K562 (cell line): ENCODE results near the gene WDR88. TPM values are rescaled to one million over a fixed set of nuclear protein-coding genes. Genes with fewer than 3 reads are reported as not detected.

Source experiments
- ATAC-seq: fragments of 200-7000 bp; cut with Tn5 transposase; 3 replicates; pipeline ENCODE4 v1.9.1; 2020; ENCODE audit warnings: moderate library complexity
- BruUV-seq: library from RNA; stranded (reverse); fragments of 400-500 nt; replicated peaks from 2 replicates; lab custom pipeline; 2021; lab: Mats Ljungman, UMichigan
- CTCF ChIA-PET: fragments of 300-600 bp; formaldehyde crosslinking; extraction: SDS; loops from one replicate; lab custom pipeline; 2021; ENCODE audit warnings: low intra/inter-chr PET ratio; lab: Yijun Ruan, JAX
- POLR2A ChIA-PET: fragments of 300-600, 350-650 bp; sonication (Branson Sonifier 250); formaldehyde crosslinking; extraction: SDS; loops from one replicate; lab custom pipeline; 2021; ENCODE audit warnings: antibody characterized with exemption, inconsistent platforms; lab: Yijun Ruan, JAX
- DNase-seq, 4 experiments: peaks; one replicate each; pipeline versions ENCODE4 v3.0.0 to v3.0.0-alpha.2; 2011 to 2018; ENCODE audit warnings: low spot score in 3 of 4, mixed read lengths in 3 of 4; ENCODE audit errors: extremely low read depth in 1 of 4
- FAIRE-seq: peaks from 2 replicates; lab custom pipeline; 2011; peaks lifted over from hg19 to GRCh38; lab: Jason Lieb, UNC
- H2AFZ ChIP-seq: 2 replicates; pipeline ENCODE4 v1.6.0; 2011; ENCODE audit warnings: low read depth, low read length, control low read depth, inconsistent platforms
- H3K27ac ChIP-seq: fragments of 200-600 bp; 3 replicates; pipeline ENCODE4 v1.8.0; 2011; ENCODE audit warnings: low read depth, mild to moderate bottlenecking, control low read depth, inconsistent platforms, low read length, moderate library complexity, mixed read lengths; ENCODE audit errors: extremely low read depth
- H3K27me3 ChIP-seq, 2 experiments: fragments of 300-600 bp in 1 of 2; 2 replicates in 1 of 2; 3 replicates in 1 of 2; pipeline versions ENCODE4 v1.6.0 to v1.8.0; 2011; ENCODE audit warnings: inconsistent platforms in 2 of 2, low read length in 2 of 2, mild to moderate bottlenecking in 1 of 2, mixed read lengths in 1 of 2, moderate library complexity in 1 of 2; ENCODE audit not compliant: control insufficient read depth in 2 of 2, insufficient read depth in 2 of 2
- H3K36me3 ChIP-seq: fragments of 300-600 bp; 3 replicates; pipeline ENCODE4 v1.8.0; 2011; ENCODE audit warnings: mild to moderate bottlenecking, low read length, inconsistent platforms; ENCODE audit not compliant: control insufficient read depth, insufficient read depth
- H3K4me1 ChIP-seq, 2 experiments: fragments of 200-600 bp in 1 of 2; replicated peaks in 1 of 2; 2 replicates in 1 of 2; 3 replicates in 1 of 2; pipeline versions ENCODE4 v1.5.1 to v1.8.0; 2011; ENCODE audit warnings: inconsistent platforms in 2 of 2, low read length in 2 of 2, mild to moderate bottlenecking in 1 of 2, mixed read lengths in 1 of 2, moderate library complexity in 1 of 2; ENCODE audit not compliant: control insufficient read depth in 2 of 2, insufficient read depth in 2 of 2
- H3K4me2 ChIP-seq: 2 replicates; pipeline ENCODE4 v1.6.1; 2011; ENCODE audit warnings: low read length, control low read depth, inconsistent platforms, mixed read lengths; ENCODE audit not compliant: insufficient read depth
- H3K4me3 ChIP-seq: fragments of 200-600 bp; sonication (generic), shearing (Covaris generic); 2 replicates; pipeline ENCODE4 v1.5.1; 2016; ENCODE audit warnings: control low read depth, inconsistent platforms
- H3K79me2 ChIP-seq: fragments of 200-600 bp; 3 replicates; pipeline ENCODE4 v1.8.0; 2011; ENCODE audit warnings: low read length, inconsistent platforms; ENCODE audit not compliant: control insufficient read depth, insufficient read depth
- H3K9ac ChIP-seq, 2 experiments: 2 replicates each; pipeline versions ENCODE4 v1.6.0 to v1.6.1; 2011; ENCODE audit warnings: low read depth in 2 of 2, low read length in 2 of 2, control low read depth in 1 of 2, inconsistent platforms in 1 of 2, mild to moderate bottlenecking in 1 of 2, mixed read lengths in 1 of 2; ENCODE audit not compliant: insufficient read depth in 1 of 2
- H3K9me1 ChIP-seq: one replicate; pipeline ENCODE4 v1.6.0; 2011; ENCODE audit warnings: inconsistent platforms, mild to moderate bottlenecking, low read length, moderate library complexity; ENCODE audit not compliant: control insufficient read depth, insufficient read depth
- H3K9me3 ChIP-seq: replicated peaks from 2 replicates; pipeline ENCODE4 v1.5.1; 2011; ENCODE audit warnings: low read depth, low read length, inconsistent platforms; ENCODE audit not compliant: control insufficient read depth, insufficient read depth
- H4K20me1 ChIP-seq: replicated peaks from 2 replicates; pipeline ENCODE4 v1.6.1; 2011; ENCODE audit warnings: low read length, inconsistent platforms, mixed read lengths; ENCODE audit not compliant: control insufficient read depth, insufficient read depth
- ARID1B ChIP-seq: fragments of 450-650 bp; IDR thresholded peaks from 2 replicates; pipeline ENCODE4 v1.6.1; 2016; ENCODE audit warnings: antibody characterized with exemption, mild to moderate bottlenecking, inconsistent platforms
- HDAC8 ChIP-seq: fragments of 450-650 bp; IDR thresholded peaks from 2 replicates; pipeline ENCODE4 v1.6.1; 2016; ENCODE audit warnings: mild to moderate bottlenecking, missing genetic modification characterization, moderate library complexity, missing compliant biosample characterization
- HLTF ChIP-seq: fragments of 450-650 bp; IDR thresholded peaks from 2 replicates; pipeline ENCODE4 v1.6.1; 2016
- NFIC ChIP-seq: fragments of 450-650 bp; IDR thresholded peaks from 2 replicates; pipeline ENCODE4 v1.6.1; 2017; ENCODE audit warnings: mild to moderate bottlenecking, inconsistent platforms
- NR3C1 ChIP-seq: sonication (generic); formaldehyde crosslinking; IDR thresholded peaks from 2 replicates; pipeline ENCODE4 v1.8.1; 2022; ENCODE audit warnings: missing genetic modification reagents
- ZNF224 ChIP-seq: sonication (generic); formaldehyde crosslinking; IDR thresholded peaks from 2 replicates; pipeline ENCODE4 v1.8.0; 2022; ENCODE audit warnings: mild to moderate bottlenecking, missing genetic modification reagents
- ZNF253 ChIP-seq: fragments of 250-450 bp; sonication (Bioruptor Pico); conservative IDR thresholded peaks from 2 replicates; pipeline ENCODE4 v1.6.1; 2021; ENCODE audit warnings: mild to moderate bottlenecking
- WGBS: fragments of 100-300 bp; shearing (Covaris generic); methylation state at CpG from one replicate; pipeline ENCODE4 v1.1.6; 2016; ENCODE audit warnings: low coverage, mixed read lengths; ENCODE audit not compliant: insufficient coverage; ENCODE audit errors: missing lambda C conversion rate; 5-methylcytosine and 5-hydroxymethylcytosine counted together
- in situ Hi-C: fragments of 300-500 bp; cut with MboI; formaldehyde crosslinking; loops from 4 replicates; pipeline ENCODE4 v1.15.0; 2018; ENCODE audit warnings: inconsistent platforms, mixed read lengths
- intact Hi-C: fragments of 100-400 bp; cut with micrococcal nuclease; formaldehyde crosslinking; loops from 2 replicates; pipeline ENCODE4 v1.14.2; 2022
- polyA plus RNA-seq, 8 experiments: library from polyadenylated mRNA; depleted of rRNA in 4 of 8; stranded (reverse) in 5 of 8; unstranded in 3 of 8; fragments of >200 nt; fragmentation: Nextera tagmentation in 2 of 8; fragmentation: Illumina TruSeq in 1 of 8; extraction: Ambion mirVana in 2 of 8; extraction: Trizol in 1 of 8; gene quantifications; 2 replicates each; pipeline versions ENCODE4 v1.2.1 to v1.2.3, GENCODE V29; 2011 to 2014; ENCODE audit warnings: inconsistent platforms in 1 of 8, missing spikeins in 1 of 8
- total RNA-seq, 7 experiments: library from RNA; depleted of rRNA in 6 of 7; stranded (reverse); fragments of >200 nt in 6 of 7; fragmentation: Illumina TruSeq in 2 of 7; extraction: Trizol in 2 of 7; gene quantifications; 2 replicates each; pipeline versions ENCODE4 v1.2.1 to v1.2.3, GENCODE V29; 2011 to 2021; ENCODE audit warnings: low replicate concordance in 1 of 7
- TF ChIP-seq, protein P1 (sequence below): fragments of 250-450 bp; sonication (Bioruptor Pico); IDR thresholded peaks from 2 replicates; pipeline ENCODE4 v1.5.0; 2021; ENCODE audit warnings: mild to moderate bottlenecking, moderate library complexity
- TF ChIP-seq, protein P2 (sequence below): fragments of 450-650 bp; IDR thresholded peaks from 2 replicates; pipeline ENCODE4 v1.7.0; 2016; ENCODE audit warnings: borderline replicate concordance
- TF ChIP-seq, protein P3 (sequence below): sonication (generic); formaldehyde crosslinking; IDR thresholded peaks from 2 replicates; pipeline ENCODE4 v1.8.1; 2022; ENCODE audit warnings: missing genetic modification reagents

The WDR88 gene
- total and polyA plus RNA-seq, 9 of the 15 experiments (the other 6 are each of a cell fraction or from before 2014, with no cell fraction given): 0.03 to 0.04 TPM; not detected in 7

DNA sequence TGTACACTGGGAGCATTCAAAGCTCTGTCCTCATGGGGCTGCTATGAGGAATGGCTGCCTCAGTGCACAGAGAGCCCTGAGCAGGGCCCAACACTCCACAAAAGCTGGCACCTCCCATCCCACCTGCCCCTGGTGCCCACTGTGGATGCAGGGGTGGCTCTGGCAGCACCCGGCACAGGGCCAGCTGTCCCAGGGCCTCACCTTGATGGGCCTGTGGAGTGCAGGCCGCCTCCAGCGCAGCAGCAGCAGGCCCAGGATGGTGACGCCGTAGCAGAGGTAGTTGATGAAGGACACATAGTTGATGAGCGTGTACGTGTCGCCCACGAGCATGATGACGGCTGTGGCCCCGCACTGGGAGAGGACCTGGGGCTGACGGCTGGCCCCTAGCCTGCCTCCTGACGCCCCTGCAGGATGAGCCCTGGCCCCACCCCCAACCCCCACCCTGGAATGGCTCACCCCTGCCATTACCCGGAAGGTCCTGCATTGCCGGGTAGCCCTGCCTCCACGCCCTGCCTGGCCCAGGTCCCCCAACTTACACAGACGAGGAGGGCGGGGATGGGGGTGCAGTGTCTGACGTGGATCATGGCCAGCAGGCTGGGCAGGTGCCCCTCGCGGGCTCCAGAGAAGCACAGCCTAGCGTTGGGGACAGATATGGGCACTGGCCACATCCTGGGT is 78.5 kb downstream of the WDR88 start:
- Histone ChIP-seq H4K20me1 (peaks cover 8% of the 10 kb centered on the region), H3K4me3 (no peak overlapping the region), H3K36me3 (no peaks in the 10 kb centered on the region), H2AFZ (no peak overlapping the region), H3K27ac (no peak overlapping the region), H3K9me3 (no peaks in the 10 kb centered on the region), H3K27me3 (peaks cover 14 to 80% of the 10 kb centered on the region in 2 experiments; a peak in 4 of 5 replicates), H3K4me2 (no peak overlapping the region), H3K79me2 (no peaks in the 10 kb centered on the region), H3K4me1 (peaks cover 0 to 26% of the 10 kb centered on the region in 2 experiments; a peak in 2 of 5 replicates), H3K9me1 (no peaks in the 10 kb centered on the region), H3K9ac (0 out of 4 replicates have a peak overlapping the region, but pooled peaks of 1 of the 2 experiments have one; percentile 35)
- 6% methylated on average over 21 of the region's 22 CpGs for WGBS
- POLR2A ChIA-PET: interaction anchor here (0.7 kb wide), 1 partner anchor 544 kb away, joined by 3 read pairs; no protein-coding TSS in a partner anchor
- CTCF ChIA-PET: interaction anchor here (1.2 kb wide), 1 partner anchor 85 kb away, joined by 8 read pairs; no protein-coding TSS in a partner anchor
- no TSS peak for BruUV-seq
- in situ Hi-C loops (no loop called here), intact Hi-C loops (no loop called here)
- DNase-seq (no peak), FAIRE-seq (no peak), ATAC-seq (no peak)
- TF ChIP-seq NR3C1 (CRISPR knock-in tag): no peak
- TF ChIP-seq, protein P1, sequence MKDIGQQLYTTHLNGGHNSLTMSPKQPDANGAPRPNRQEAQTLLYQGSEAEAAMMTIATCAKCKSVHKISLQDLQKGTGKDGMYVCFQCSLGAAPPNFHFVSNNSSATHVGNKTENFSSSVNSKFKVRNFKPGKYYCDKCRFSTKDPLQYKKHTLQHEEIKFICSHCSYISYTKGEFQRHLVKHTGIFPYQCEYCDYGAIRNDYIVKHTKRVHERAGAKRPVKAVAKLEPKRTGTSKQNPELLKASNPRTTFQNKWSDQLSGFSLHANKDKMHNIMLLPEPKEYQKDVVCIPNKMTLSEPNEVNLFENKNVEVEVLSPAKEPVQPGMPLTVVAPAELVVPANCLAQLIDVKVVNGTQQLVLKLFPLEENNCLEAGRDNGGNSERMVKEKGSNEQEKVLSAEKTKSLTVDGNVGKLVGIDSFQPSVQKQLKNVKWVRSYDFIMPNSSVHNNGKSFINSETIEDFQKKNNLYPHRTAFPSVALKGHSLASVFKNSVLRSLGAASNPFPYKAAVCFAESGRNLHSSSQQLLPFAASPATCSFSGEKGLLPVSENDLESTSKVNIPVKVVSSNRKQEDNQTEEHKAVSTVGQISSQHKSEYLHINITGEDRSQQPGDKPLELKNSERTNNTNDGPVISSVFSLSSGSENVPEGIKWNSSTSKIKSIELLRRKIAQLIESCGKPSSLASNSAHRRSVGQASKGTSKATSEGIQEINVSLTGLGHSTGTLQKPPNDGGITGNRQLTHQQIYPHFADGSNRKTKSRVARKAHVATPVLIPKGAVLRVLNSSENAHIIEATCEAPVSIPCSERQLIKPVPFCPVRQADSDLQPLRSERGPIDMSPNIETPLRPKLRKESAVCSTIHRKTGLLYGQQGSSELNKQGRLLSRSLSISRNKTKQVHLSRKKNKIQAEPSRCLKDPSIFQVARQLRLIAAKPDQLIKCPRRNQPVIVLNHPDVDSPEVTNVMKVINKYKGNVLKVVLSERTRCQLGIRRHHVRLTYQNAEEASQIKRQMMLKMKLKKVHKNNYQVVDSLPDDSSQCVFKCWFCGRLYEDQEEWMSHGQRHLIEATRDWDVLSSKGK (CRISPR knock-in tag): no peak
- TF ChIP-seq HDAC8 (tag): no peak
- TF ChIP-seq, protein P2, sequence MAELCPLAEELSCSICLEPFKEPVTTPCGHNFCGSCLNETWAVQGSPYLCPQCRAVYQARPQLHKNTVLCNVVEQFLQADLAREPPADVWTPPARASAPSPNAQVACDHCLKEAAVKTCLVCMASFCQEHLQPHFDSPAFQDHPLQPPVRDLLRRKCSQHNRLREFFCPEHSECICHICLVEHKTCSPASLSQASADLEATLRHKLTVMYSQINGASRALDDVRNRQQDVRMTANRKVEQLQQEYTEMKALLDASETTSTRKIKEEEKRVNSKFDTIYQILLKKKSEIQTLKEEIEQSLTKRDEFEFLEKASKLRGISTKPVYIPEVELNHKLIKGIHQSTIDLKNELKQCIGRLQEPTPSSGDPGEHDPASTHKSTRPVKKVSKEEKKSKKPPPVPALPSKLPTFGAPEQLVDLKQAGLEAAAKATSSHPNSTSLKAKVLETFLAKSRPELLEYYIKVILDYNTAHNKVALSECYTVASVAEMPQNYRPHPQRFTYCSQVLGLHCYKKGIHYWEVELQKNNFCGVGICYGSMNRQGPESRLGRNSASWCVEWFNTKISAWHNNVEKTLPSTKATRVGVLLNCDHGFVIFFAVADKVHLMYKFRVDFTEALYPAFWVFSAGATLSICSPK: no peak
- no peak for TF ChIP-seq NFIC
- TF ChIP-seq, protein P3, sequence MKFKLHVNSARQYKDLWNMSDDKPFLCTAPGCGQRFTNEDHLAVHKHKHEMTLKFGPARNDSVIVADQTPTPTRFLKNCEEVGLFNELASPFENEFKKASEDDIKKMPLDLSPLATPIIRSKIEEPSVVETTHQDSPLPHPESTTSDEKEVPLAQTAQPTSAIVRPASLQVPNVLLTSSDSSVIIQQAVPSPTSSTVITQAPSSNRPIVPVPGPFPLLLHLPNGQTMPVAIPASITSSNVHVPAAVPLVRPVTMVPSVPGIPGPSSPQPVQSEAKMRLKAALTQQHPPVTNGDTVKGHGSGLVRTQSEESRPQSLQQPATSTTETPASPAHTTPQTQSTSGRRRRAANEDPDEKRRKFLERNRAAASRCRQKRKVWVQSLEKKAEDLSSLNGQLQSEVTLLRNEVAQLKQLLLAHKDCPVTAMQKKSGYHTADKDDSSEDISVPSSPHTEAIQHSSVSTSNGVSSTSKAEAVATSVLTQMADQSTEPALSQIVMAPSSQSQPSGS: no peak
- TF ChIP-seq HLTF: no peak
- TF ChIP-seq ZNF253: no peak
- no peak for TF ChIP-seq ARID1B
- no peak for TF ChIP-seq ZNF224 (CRISPR knock-in tag)
